Heart left ventricle (tissue), 16 donors: ENCODE results near the gene FBXO42. TPM values are rescaled to one million over a fixed set of nuclear protein-coding genes. Genes with fewer than 3 reads are reported as not detected.
A peak's percentile ranks its signal among the peaks of the same experiment; 100 is the strongest.
"Not testable (repeated sequence)": the region's sequence is repeated elsewhere in the genome, so short reads cannot be mapped to it uniquely, and the experiment has no call there.

Source experiments
- ATAC-seq, 4 donors: fragments of 200-7000 bp; cut with Tn5 transposase; one replicate each; pipeline ENCODE4 v1.9.1; 2020 to 2022; ENCODE audit warnings: moderate library complexity in 4 of 4, mild to moderate bottlenecking in 3 of 4, moderate number of reproducible peaks in 1 of 4
- DNase-seq, 5 donors: peaks; one replicate each; pipeline ENCODE4 v3.0.0-alpha.2; 2020
- H3K27ac ChIP-seq, 12 donors: fragments of 200-600 bp; sonication (generic) in 4 of 12; one replicate each; pipeline versions ENCODE4 v1.5.0 to v1.8.0; 2016 to 2022; ENCODE audit warnings: mild to moderate bottlenecking in 2 of 12
- H3K27me3 ChIP-seq, 9 donors: fragments of 200-600 bp; sonication (generic) in 2 of 9; one replicate each; pipeline versions ENCODE4 v1.5.1 to v1.8.0; 2016 to 2022; ENCODE audit warnings: mild to moderate bottlenecking in 3 of 9
- H3K36me3 ChIP-seq, 9 donors: fragments of 200-600 bp; sonication (generic) in 2 of 9; one replicate each; pipeline versions ENCODE4 v1.5.0 to v1.8.0; 2018 to 2022; ENCODE audit warnings: mild to moderate bottlenecking in 2 of 9
- H3K4me1 ChIP-seq, 12 donors: fragments of 200-600 bp; sonication (generic) in 4 of 12; one replicate each; pipeline versions ENCODE4 v1.5.0 to v1.8.0; 2016 to 2022; ENCODE audit warnings: mild to moderate bottlenecking in 3 of 12
- H3K4me3 ChIP-seq, 12 donors: fragments of 200-600 bp; sonication (generic) in 4 of 12; one replicate each; pipeline versions ENCODE4 v1.5.0 to v1.8.0; 2017 to 2022; ENCODE audit warnings: mild to moderate bottlenecking in 9 of 12, moderate library complexity in 4 of 12
- H3K9me3 ChIP-seq, 12 donors: fragments of 200-600 bp; sonication (generic) in 4 of 12; one replicate each; pipeline versions ENCODE4 v1.5.0 to v1.8.0; 2016 to 2022; ENCODE audit warnings: mild to moderate bottlenecking in 1 of 12
- CTCF ChIP-seq, 12 donors: fragments of 200-600 bp; sonication (generic) in 4 of 12; IDR thresholded peaks; one replicate each; pipeline versions ENCODE4 v1.5.0 to v1.8.0; 2018 to 2022; ENCODE audit warnings: antibody characterized with exemption in 12 of 12, mild to moderate bottlenecking in 5 of 12
- POLR2A ChIP-seq, 2 donors: fragments of 450-650 bp; IDR thresholded peaks; one replicate each; pipeline ENCODE4 v1.6.1; 2017; ENCODE audit warnings: antibody characterized with exemption in 2 of 2, mild to moderate bottlenecking in 2 of 2, moderate library complexity in 2 of 2
- WGBS, 4 donors: extraction: QIAGEN DNeasy Blood & Tissue Kit in 2 of 4; methylation state at CpG; one replicate each; pipeline versions ENCODE4 v1.1.5 to v1.1.7; 2013 to 2018; 5-methylcytosine and 5-hydroxymethylcytosine counted together
- intact Hi-C, 10 donors: fragments of 100-400 bp; cut with DNase I; formaldehyde crosslinking; loops; one replicate each; pipeline versions ENCODE4 v1.11.1 to v1.14.2; 2022
- polyA plus RNA-seq, 2 donors: library from polyadenylated mRNA; stranded (reverse); fragments of 200-250 nt; gene quantifications; one replicate each; pipeline ENCODE4 v1.2.3, GENCODE V29; 2013
- total RNA-seq, 9 donors: library from RNA; depleted of rRNA in 2 of 9; stranded (reverse); fragments of >200 nt in 2 of 9; fragmentation: NEBNext Ultra II Directional in 3 of 9; extraction: Animal tissue kit (Norgen Biotek cat#: 25700) in 3 of 9; gene quantifications; one replicate each; pipeline versions ENCODE4 v1.1.0 to v1.2.4, GENCODE V29; 2016 to 2023
- donor health status: ischemic (EF 13 %, LVEDD 7.1; RV severe dilation, severe dysfunction).
- donor health status: healthy with polysubstance abuse.
- donor health status: DM: no; HTN: yes; CAD: no.
- donor health status: DM: no; HTN: no; CAD: no.
- donor health status: ischemic (EF 25% LVEDD 6.9; RV normal size, moderate dysfunction).
- donor health status: ischemic (EF 25% LVEDD 5.7; RV mildly dilated, moderate dysfunction).
- donor health status: healthy.
- donor health status: DM: yes; HTN: yes; CAD: no.
- donor health status: ischemic (EF 35%, LVEDD 5.7; RV mildly dilated, moderate dysfunction).
- donor health status: nonischemic (EF 11% LVEDD 7.7; RV severe dilation, severe dysfunction).
- donor health status: DM: yes; HTN: yes; CAD: no.
- donor health status: PGD.
- donor health status: ischemic (EF 29% LVEDD 5.4; RV normal size, mild dysfunction).
- donor health status: nonischemic (EF 23%, LVEDD 6.1; RV moderate dilation, normal function).

FBXO42 gene
- total and polyA plus RNA-seq, 11 donors, result 11.0 to 44.4 (median 20.1) TPM

GRCh38 chr1:16349847-16350406, 2.4 kb downstream of the FBXO42 start:
- Histone ChIP-seq H3K9me3 (no peaks in the 10 kb centered on the region), H3K27me3 (no peaks in the 10 kb centered on the region), H3K36me3 (peaks cover 0 to 8% (median 0%) of the 10 kb centered on the region in 9 donors), H3K4me1 (peaks cover 5 to 44% (median 26%) of the 10 kb centered on the region in 12 donors), H3K27ac (peak overlapping the region in 1 of 12 donors; percentile 19), H3K4me3 (peak overlapping the region in 4 of 12 donors; percentile 73 to 99 (median 88))
- ATAC-seq (no peak), DNase-seq (no peak)
- TF ChIP-seq CTCF (IDR thresholded peaks at IDR 0.05) (no peak), POLR2A (IDR thresholded peaks at IDR 0.05) (no peak)
- intact Hi-C loops, result loop anchor here in 7 of 10 donors (5.0 to 10.0 kb wide), 5 partner anchors 83 to 143 kb away; partner anchors contain the start of gene ARHGEF19 (in 1 of the 7)
- WGBS, 4 donors, result 38 to 54% (median 46%) methylated on average over 2 of the region's 2 CpGs

- Histone ChIP-seq H3K27me3 (no peaks in the 10 kb centered on the region), H3K27ac (peak overlapping the region in 1 of 12 donors; percentile 3), H3K4me1 (peaks cover 5 to 44% (median 26%) of the 10 kb centered on the region in 12 donors), H3K4me3 (no peak overlapping the region), H3K9me3 (no peaks in the 10 kb centered on the region), H3K36me3 (peaks cover 0 to 8% (median 0%) of the 10 kb centered on the region in 9 donors)
- TF ChIP-seq POLR2A (IDR thresholded peaks at IDR 0.05) (no peak), CTCF (IDR thresholded peaks at IDR 0.05) (no peak)
- intact Hi-C loops, result no loop called here
- DNase-seq (no peak), ATAC-seq (no peak)
- WGBS, 4 donors, result 91 to 95% (median 92%) methylated on average over 14 of the region's 14 CpGs
Measured at GRCh38 chr1:16348414-16349182, 3.7 kb downstream of the FBXO42 start.

GRCh38 chr1:16343276-16343675, 9.0 kb downstream of the FBXO42 start:
- not testable (repeated sequence) for H3K36me3 ChIP-seq, ATAC-seq, DNase-seq, H3K4me3 ChIP-seq, H3K27ac ChIP-seq, H3K9me3 ChIP-seq, H3K27me3 ChIP-seq
- WGBS, 4 donors, result 95 to 98% (median 97%) methylated on average over 6 of the region's 6 CpGs
- H3K4me1 ChIP-seq, result peaks cover 0 to 34% (median 11%) of the 10 kb centered on the region in 12 donors
- intact Hi-C loops, result loop anchor here in 1 of 10 donors (5.0 kb wide), 1 partner anchor 41 kb away; no protein-coding TSS in a partner anchor

- ATAC-seq (peak in 1 of 4 donors; percentile 19), DNase-seq (no peak)
- Histone ChIP-seq H3K9me3 (no peaks in the 10 kb centered on the region), H3K4me3 (no peak overlapping the region), H3K36me3 (peaks cover 0 to 3% (median 0%) of the 10 kb centered on the region in 9 donors), H3K27me3 (no peaks in the 10 kb centered on the region), H3K27ac (no peak overlapping the region), H3K4me1 (peaks cover 0 to 36% (median 11%) of the 10 kb centered on the region in 12 donors)
- no peak for TF ChIP-seq CTCF (IDR thresholded peaks at IDR 0.05)
- TF ChIP-seq POLR2A (IDR thresholded peaks at IDR 0.05), result no peak
- intact Hi-C loops, result loop anchor here in 1 of 10 donors (5.0 kb wide), 1 partner anchor 40 kb away; no protein-coding TSS in a partner anchor
- 81 to 86% (median 84%) methylated on average over 9 to 10 of the region's 10 CpGs for WGBS, 4 donors
Measured at GRCh38 chr1:16342331-16343062, 9.8 kb downstream of the FBXO42 start.
